HepG2 (cell line): Measurements from ENCODE around the gene MAMDC2. TPM values are rescaled to one million over a fixed set of nuclear protein-coding genes. Genes with fewer than 3 reads are reported as not detected.
A peak's percentile ranks its signal among the peaks of the same experiment; 100 is the strongest.

Source experiments
- ATAC-seq: fragments of 200-7000 bp; cut with Tn5 transposase; 3 replicates; pipeline ENCODE4 v1.9.1; 2020; ENCODE audit warnings: mild to moderate bottlenecking, moderate library complexity
- BruUV-seq: library from RNA; stranded (reverse); fragments of 400-500 nt; replicated peaks from 2 replicates; lab custom pipeline; 2021; lab: Mats Ljungman, UMichigan
- CTCF ChIA-PET: fragments of 300-600 bp; formaldehyde crosslinking; extraction: SDS; loops from one replicate; lab custom pipeline; 2021; ENCODE audit warnings: low total read pairs, inconsistent platforms, low intra/inter-chr PET ratio; lab: Yijun Ruan, JAX
- POLR2A ChIA-PET: fragments of 350-600 bp; sonication (Branson Sonifier 250); formaldehyde crosslinking; loops from one replicate; lab custom pipeline; 2020; ENCODE audit warnings: antibody characterized with exemption, inconsistent platforms; lab: Yijun Ruan, JAX
- DNase-seq: peaks from one replicate; pipeline ENCODE4 v3.0.0-alpha.2; 2015; ENCODE audit warnings: low spot score
- FAIRE-seq: peaks from 3 replicates; lab custom pipeline; 2011; peaks lifted over from hg19 to GRCh38; lab: Jason Lieb, UNC
- H2AFZ ChIP-seq: one replicate; pipeline ENCODE4 v1.6.1; 2011; ENCODE audit warnings: low read length, inconsistent platforms
- H3K27ac ChIP-seq: fragments of 300-600 bp; 3 replicates; pipeline ENCODE4 v1.8.0; 2011; ENCODE audit warnings: mixed run types, mild to moderate bottlenecking, mixed read lengths, low read length, inconsistent platforms; ENCODE audit not compliant: insufficient read depth; ENCODE audit errors: extremely low read length
- H3K27me3 ChIP-seq, 2 experiments: fragments of 200-600 bp in 1 of 2; 2 replicates in 1 of 2; 3 replicates in 1 of 2; pipeline versions ENCODE4 v1.6.0 to v1.8.0; 2011; ENCODE audit warnings: low read length in 2 of 2, mild to moderate bottlenecking in 2 of 2, moderate library complexity in 2 of 2, inconsistent platforms in 1 of 2; ENCODE audit not compliant: insufficient read depth in 2 of 2, control insufficient read depth in 1 of 2
- H3K36me3 ChIP-seq, 2 experiments: fragments of 200-600 bp in 1 of 2; replicated peaks in 1 of 2; 2 replicates in 1 of 2; 3 replicates in 1 of 2; pipeline versions ENCODE4 v1.5.1 to v1.8.0; 2011; ENCODE audit warnings: low read length in 2 of 2, inconsistent platforms in 1 of 2; ENCODE audit not compliant: insufficient read depth in 2 of 2, control insufficient read depth in 1 of 2
- H3K4me1 ChIP-seq: 2 replicates; pipeline ENCODE4 v1.5.1; 2012; ENCODE audit warnings: low read length, inconsistent platforms; ENCODE audit not compliant: insufficient read depth
- H3K4me2 ChIP-seq: 2 replicates; pipeline ENCODE4 v1.6.0; 2011; ENCODE audit warnings: low read depth, low read length, inconsistent platforms
- H3K4me3 ChIP-seq, 3 experiments: fragments of 200-600 bp in 1 of 3; sonication (generic), shearing (Covaris generic) in 1 of 3; replicated peaks in 1 of 3; 2 replicates each; pipeline ENCODE4 v1.5.1; 2011 to 2016; ENCODE audit warnings: low read length in 3 of 3, inconsistent platforms in 2 of 3, low read depth in 2 of 3, mild to moderate bottlenecking in 2 of 3, control low read depth in 1 of 3, mixed read lengths in 1 of 3; ENCODE audit not compliant: insufficient read depth in 1 of 3
- H3K79me2 ChIP-seq: one replicate; pipeline ENCODE4 v1.6.1; 2011; ENCODE audit warnings: low read length, inconsistent platforms; ENCODE audit not compliant: insufficient read depth
- H3K9ac ChIP-seq: 2 replicates; pipeline ENCODE4 v1.6.0; 2011; ENCODE audit warnings: mild to moderate bottlenecking, low read depth, low read length, inconsistent platforms; ENCODE audit not compliant: insufficient read depth
- H3K9me3 ChIP-seq: 2 replicates; pipeline ENCODE4 v1.5.1; 2012; ENCODE audit warnings: mild to moderate bottlenecking, low read length
- H4K20me1 ChIP-seq: 2 replicates; pipeline ENCODE4 v1.6.0; 2011; ENCODE audit warnings: inconsistent platforms, mild to moderate bottlenecking, low read length, moderate library complexity; ENCODE audit not compliant: insufficient read depth
- CREM ChIP-seq, 2 experiments: sonication (generic) in 1 of 2; formaldehyde crosslinking in 1 of 2; IDR thresholded peaks; 2 replicates each; pipeline versions ENCODE4 v1.4.0 to v1.6.1; 2016 to 2020; ENCODE audit warnings: antibody characterized with exemption in 1 of 2, mild to moderate bottlenecking in 1 of 2, missing genetic modification reagents in 1 of 2
- KDM5A ChIP-seq: fragments of 200-600 bp; sonication (generic); IDR thresholded peaks from 2 replicates; pipeline ENCODE4 v1.7.0; 2018; ENCODE audit warnings: antibody characterized with exemption, mild to moderate bottlenecking, low read length, borderline replicate concordance
- ZFP82 ChIP-seq: sonication (generic); formaldehyde crosslinking; IDR thresholded peaks from 2 replicates; pipeline ENCODE4 v1.5.1; 2020; ENCODE audit warnings: mild to moderate bottlenecking, missing genetic modification reagents, borderline replicate concordance
- ZNF772 ChIP-seq: sonication (generic); formaldehyde crosslinking; IDR thresholded peaks from 2 replicates; pipeline ENCODE4 v1.5.0; 2020; ENCODE audit warnings: mild to moderate bottlenecking, missing genetic modification reagents
- ZNF850 ChIP-seq: sonication (generic); formaldehyde crosslinking; conservative IDR thresholded peaks from 2 replicates; pipeline ENCODE4 v1.9.0; 2021; ENCODE audit warnings: mild to moderate bottlenecking, missing genetic modification reagents
- ZNF878 ChIP-seq: sonication (generic); formaldehyde crosslinking; IDR thresholded peaks from 2 replicates; pipeline ENCODE4 v1.8.1; 2023; ENCODE audit warnings: mild to moderate bottlenecking, missing genetic modification reagents, moderate library complexity
- WGBS: methylation state at CpG from one replicate; pipeline ENCODE4 v1.1.6; 2017; ENCODE audit warnings: low lambda C conversion rate; 5-methylcytosine and 5-hydroxymethylcytosine counted together
- in situ Hi-C: cut with HindIII; loops from 2 replicates; pipeline ENCODE4 v1.10.0; 2017; ENCODE audit warnings: low pct_unique_long_range_greater_than_20kb; ENCODE audit not compliant: extremely low pct_ligation_motif_present
- intact Hi-C: fragments of 100-400 bp; cut with micrococcal nuclease; formaldehyde crosslinking; loops from one replicate; pipeline ENCODE4 v1.10.0; 2022; ENCODE audit not compliant: unreplicated experiment
- polyA plus RNA-seq, 8 experiments: library from polyadenylated mRNA; depleted of rRNA in 3 of 8; stranded (reverse) in 7 of 8; unstranded in 1 of 8; fragments of >200 nt; fragmentation: Illumina TruSeq in 4 of 8; extraction: Trizol in 4 of 8; gene quantifications; 2 replicates each; pipeline versions ENCODE4 v1.2.1 to v1.2.3, GENCODE V29; 2011 to 2016; ENCODE audit warnings: low read depth in 4 of 8, missing spikeins in 1 of 8, mixed read lengths in 1 of 8; ENCODE audit not compliant: insufficient read depth in 1 of 8
- total RNA-seq, 5 experiments: library from RNA; depleted of rRNA; stranded (reverse); fragments of >200 nt; fragmentation: Illumina TruSeq; extraction: Trizol; gene quantifications; 2 replicates each; pipeline ENCODE4 v1.2.3, GENCODE V29; 2016; ENCODE audit warnings: low read depth in 1 of 5
- TF ChIP-seq, protein P1 (sequence below): IDR thresholded peaks from 2 replicates; pipeline ENCODE4 v1.6.1; 2016; ENCODE audit warnings: low read depth
- TF ChIP-seq, protein P2 (sequence below): sonication (generic); formaldehyde crosslinking; IDR thresholded peaks from 2 replicates; pipeline ENCODE4 v1.5.1; 2020; ENCODE audit warnings: missing genetic modification reagents, mild to moderate bottlenecking, borderline replicate concordance

MAMDC2 gene
- total and polyA plus RNA-seq, 2 of the 13 experiments (the other 11 are each of a cell fraction or from before 2014, with no cell fraction given), result not detected

DNA sequence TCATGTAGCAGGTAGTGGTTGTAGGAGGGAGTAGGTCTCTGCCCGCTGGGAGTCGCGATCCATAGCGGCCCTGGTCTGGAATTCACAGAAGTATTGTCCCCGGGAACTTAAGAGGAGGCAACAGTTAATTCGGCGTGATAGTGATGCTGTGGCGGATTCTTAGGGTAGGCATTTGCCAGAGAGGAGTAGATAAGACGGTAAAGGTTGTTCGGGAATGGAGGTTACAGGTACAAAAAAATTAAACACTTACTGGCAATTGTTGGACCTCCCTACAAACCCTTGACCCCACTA lies 215.8 kb downstream of the MAMDC2 start:
- Histone ChIP-seq H4K20me1 (peaks cover 26% of the 10 kb centered on the region; the same call in 1 of the 2 replicates), H3K27me3 (no peaks in the 10 kb centered on the region; a peak in 2 of 5 replicates), H2AFZ (no peak overlapping the region), H3K9me3 (no peaks in the 10 kb centered on the region), H3K4me3 (peak overlapping the region; percentile 84 to 99 (median 95)), H3K79me2 (peaks cover 68% of the 10 kb centered on the region), H3K27ac (peak overlapping the region; percentile 96), H3K36me3 (peaks cover 0 to 10% of the 10 kb centered on the region in 2 experiments; a peak in 3 of 5 replicates), H3K9ac (peak overlapping the region; percentile 98), H3K4me2 (peak overlapping the region; percentile 75), H3K4me1 (peaks cover 63% of the 10 kb centered on the region)
- CTCF ChIA-PET, result no interaction called here
- in situ Hi-C loops (no loop called here), intact Hi-C loops (loop anchor here (5.0 kb wide), 2 partner anchors 137 to 153 kb away; partner anchors contain the start of gene KLF9)
- 0 out of 2 replicates have a peak, but pooled peaks have one; percentile 26 for TF ChIP-seq KDM5A
- no peak for TF ChIP-seq ZNF772 (CRISPR knock-in tag)
- TF ChIP-seq ZNF850 (CRISPR knock-in tag), result 0 out of 2 replicates have a peak, but pooled peaks have one; percentile 36
- TF ChIP-seq, protein P1, sequence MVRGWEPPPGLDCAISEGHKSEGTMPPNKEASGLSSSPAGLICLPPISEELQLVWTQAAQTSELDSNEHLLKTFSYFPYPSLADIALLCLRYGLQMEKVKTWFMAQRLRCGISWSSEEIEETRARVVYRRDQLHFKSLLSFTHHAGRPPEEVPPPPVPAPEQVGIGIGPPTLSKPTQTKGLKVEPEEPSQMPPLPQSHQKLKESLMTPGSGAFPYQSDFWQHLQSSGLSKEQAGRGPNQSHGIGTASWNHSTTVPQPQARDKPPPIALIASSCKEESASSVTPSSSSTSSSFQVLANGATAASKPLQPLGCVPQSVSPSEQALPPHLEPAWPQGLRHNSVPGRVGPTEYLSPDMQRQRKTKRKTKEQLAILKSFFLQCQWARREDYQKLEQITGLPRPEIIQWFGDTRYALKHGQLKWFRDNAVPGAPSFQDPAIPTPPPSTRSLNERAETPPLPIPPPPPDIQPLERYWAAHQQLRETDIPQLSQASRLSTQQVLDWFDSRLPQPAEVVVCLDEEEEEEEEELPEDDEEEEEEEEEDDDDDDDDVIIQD (CRISPR knock-in tag), result 0 out of 2 replicates have a peak, but pooled peaks have one; percentile 5
- 0 out of 2 replicates have a peak, but pooled peaks have one; percentile 39 for TF ChIP-seq ZFP82
- TF ChIP-seq CREM (IDR thresholded peaks at IDR 0.05), result 0 out of 2 replicates have a peak, but pooled peaks have one; percentile 7
- TF ChIP-seq CREM (CRISPR knock-in tag; IDR thresholded peaks at IDR 0.05), result no peak
- TF ChIP-seq ZNF878 (CRISPR knock-in tag), result no peak
- TF ChIP-seq, protein P2, sequence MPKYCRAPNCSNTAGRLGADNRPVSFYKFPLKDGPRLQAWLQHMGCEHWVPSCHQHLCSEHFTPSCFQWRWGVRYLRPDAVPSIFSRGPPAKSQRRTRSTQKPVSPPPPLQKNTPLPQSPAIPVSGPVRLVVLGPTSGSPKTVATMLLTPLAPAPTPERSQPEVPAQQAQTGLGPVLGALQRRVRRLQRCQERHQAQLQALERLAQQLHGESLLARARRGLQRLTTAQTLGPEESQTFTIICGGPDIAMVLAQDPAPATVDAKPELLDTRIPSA (CRISPR knock-in tag), result 0 out of 2 replicates have a peak, but pooled peaks have one; percentile 15
- DNase-seq (no peak), ATAC-seq (peak; percentile 39), FAIRE-seq (no peak)
- no TSS peak for BruUV-seq
- POLR2A ChIA-PET, result no interaction called here
- WGBS, result 0% methylated on average over 10 of the region's 10 CpGs
